ENCODE measurements around the gene FSIP2.
"Not testable (repeated sequence)": the region's sequence is repeated elsewhere in the genome, so short reads cannot be mapped to it uniquely, and the experiment has no call there.

FSIP2 gene

DNA sequence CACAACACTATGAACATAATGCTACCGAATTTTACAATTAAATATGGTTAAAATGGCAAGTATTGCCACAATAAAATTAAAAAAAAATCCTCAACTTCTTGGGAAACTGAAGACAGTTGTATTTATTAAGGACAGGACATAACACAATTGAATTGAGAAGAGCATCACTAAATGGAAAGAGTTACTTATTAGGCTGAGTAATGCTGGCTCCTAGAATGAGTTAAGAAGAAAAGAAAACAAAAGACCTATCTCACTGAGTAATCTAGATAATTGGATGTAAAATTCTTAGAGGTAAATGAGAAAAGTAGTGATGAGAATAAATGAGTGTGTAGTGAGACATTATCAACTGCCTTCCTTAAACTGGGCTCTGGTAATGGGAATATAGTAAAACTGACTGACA is 121.7 kb downstream of the FSIP2 start:
- H3K9me3 ChIP-seq (ENCODE audit: control insufficient read depth in 1 of 2, low read length in 2 of 2), result peaks cover 0 to 10% of the 10 kb centered on the region in 2 donors
- no peaks in the 10 kb centered on the region for H3K36me3 ChIP-seq (ENCODE audit: control insufficient read depth in 1 of 2, insufficient read depth in 2 of 2, low read length in 2 of 2)
- H3K4me3 ChIP-seq (ENCODE audit: low read depth in 1 of 2, low read length in 2 of 2), result no peak overlapping the region
- no peaks in the 10 kb centered on the region for H3K27me3 ChIP-seq (ENCODE audit: low read depth, low read length)
- no peak overlapping the region for H3K27ac ChIP-seq (ENCODE audit: low read length)
- H3K4me1 ChIP-seq (ENCODE audit: control insufficient read depth in 1 of 2, insufficient read depth in 2 of 2, low read length in 2 of 2), result no peaks in the 10 kb centered on the region

GRCh38 chr2:185862657-185863398 is 124.2 kb downstream of the FSIP2 start:
- no peaks in the 10 kb centered on the region for H3K36me3 ChIP-seq (ENCODE audit: control insufficient read depth in 1 of 2, insufficient read depth in 2 of 2, low read length in 2 of 2)

DNA sequence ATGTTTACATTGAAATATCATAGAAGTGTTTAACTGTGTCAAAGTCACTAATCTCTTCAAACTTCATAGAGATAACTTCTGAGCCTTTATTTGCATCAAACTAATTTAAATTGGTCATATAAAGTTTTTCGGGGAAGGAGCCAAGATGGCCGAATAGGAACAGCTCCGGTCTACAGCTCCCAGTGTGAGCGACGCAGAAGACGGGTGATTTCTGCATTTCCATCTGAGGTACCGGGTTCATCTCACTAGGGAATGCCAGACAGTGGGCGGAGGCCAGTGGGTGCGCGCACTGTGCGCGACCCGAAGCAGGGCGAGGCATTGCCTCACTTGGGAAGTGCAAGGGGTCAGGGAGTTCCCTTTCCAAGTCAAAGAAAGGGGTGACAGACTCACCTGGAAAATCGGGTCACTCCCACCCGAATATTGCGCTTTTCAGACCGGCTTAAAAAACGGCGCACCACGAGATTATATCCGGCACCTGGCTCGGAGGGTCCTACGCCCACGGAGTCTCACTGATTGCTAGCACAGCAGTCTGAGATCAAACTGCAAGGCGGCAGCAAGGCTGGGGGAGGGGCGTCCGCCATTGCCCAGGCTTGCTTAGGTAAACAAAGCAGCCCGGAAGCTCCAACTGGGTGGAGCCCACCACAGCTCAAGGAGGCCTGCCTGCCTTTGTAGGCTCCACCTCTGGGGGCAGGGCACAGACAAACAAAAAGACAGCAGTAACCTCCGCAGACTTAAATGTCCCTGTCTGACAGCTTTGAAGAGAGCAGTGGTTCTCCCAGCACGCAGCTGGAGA is 126.1 kb downstream of the FSIP2 start:
- not testable (repeated sequence) for H3K4me3 ChIP-seq (ENCODE audit: low read depth in 1 of 2, low read length in 2 of 2)

More at GRCh38 chr2:185862657-185863398, 124.2 kb downstream of the FSIP2 start:
- peaks cover 0 to 2% of the 10 kb centered on the region in 2 donors for H3K9me3 ChIP-seq (ENCODE audit: control insufficient read depth in 1 of 2, low read length in 2 of 2)
- H3K27me3 ChIP-seq (ENCODE audit: low read depth, low read length), result no peaks in the 10 kb centered on the region
- no peak overlapping the region for H3K4me3 ChIP-seq (ENCODE audit: low read depth in 1 of 2, low read length in 2 of 2)
- H3K4me1 ChIP-seq (ENCODE audit: control insufficient read depth in 1 of 2, insufficient read depth in 2 of 2, low read length in 2 of 2), result no peaks in the 10 kb centered on the region
- no peak overlapping the region for H3K27ac ChIP-seq (ENCODE audit: low read length)

GRCh38 chr2:185875136-185875931 is 136.7 kb downstream of the FSIP2 start:
- H3K36me3 ChIP-seq (ENCODE audit: control insufficient read depth in 1 of 2, insufficient read depth in 2 of 2, low read length in 2 of 2), result no peaks in the 10 kb centered on the region
- no peaks in the 10 kb centered on the region for H3K4me1 ChIP-seq (ENCODE audit: control insufficient read depth in 1 of 2, insufficient read depth in 2 of 2, low read length in 2 of 2)
- no peaks in the 10 kb centered on the region for H3K27me3 ChIP-seq (ENCODE audit: low read depth, low read length)
- H3K27ac ChIP-seq (ENCODE audit: low read length), result no peak overlapping the region
- no peaks in the 10 kb centered on the region for H3K9me3 ChIP-seq (ENCODE audit: control insufficient read depth in 1 of 2, low read length in 2 of 2)
- H3K4me3 ChIP-seq (ENCODE audit: low read depth in 1 of 2, low read length in 2 of 2), result no peak overlapping the region

More for the DNA sequence above, 126.1 kb downstream of the FSIP2 start:
- H3K36me3 ChIP-seq (ENCODE audit: control insufficient read depth in 1 of 2, insufficient read depth in 2 of 2, low read length in 2 of 2); H3K27me3 ChIP-seq (ENCODE audit: low read depth, low read length); H3K9me3 ChIP-seq (ENCODE audit: control insufficient read depth in 1 of 2, low read length in 2 of 2); H3K4me1 ChIP-seq (ENCODE audit: control insufficient read depth in 1 of 2, insufficient read depth in 2 of 2, low read length in 2 of 2); H3K27ac ChIP-seq (ENCODE audit: low read length): not testable (repeated sequence)

GRCh38 chr2:185876234-185876633 is 137.6 kb downstream of the FSIP2 start:
- Histone ChIP-seq H3K27me3 (ENCODE audit: low read depth, low read length) (no peaks in the 10 kb centered on the region), H3K4me3 (ENCODE audit: low read depth in 1 of 2, low read length in 2 of 2) (no peak overlapping the region), H3K9me3 (ENCODE audit: control insufficient read depth in 1 of 2, low read length in 2 of 2) (no peaks in the 10 kb centered on the region), H3K36me3 (ENCODE audit: control insufficient read depth in 1 of 2, insufficient read depth in 2 of 2, low read length in 2 of 2) (no peaks in the 10 kb centered on the region), H3K27ac (ENCODE audit: low read length) (no peak overlapping the region), H3K4me1 (ENCODE audit: control insufficient read depth in 1 of 2, insufficient read depth in 2 of 2, low read length in 2 of 2) (no peaks in the 10 kb centered on the region)

GRCh38 chr2:185880396-185880795 is 141.8 kb downstream of the FSIP2 start:
- Histone ChIP-seq H3K9me3 (ENCODE audit: control insufficient read depth in 1 of 2, low read length in 2 of 2) (no peaks in the 10 kb centered on the region), H3K27me3 (ENCODE audit: low read depth, low read length) (no peaks in the 10 kb centered on the region), H3K4me3 (ENCODE audit: low read depth in 1 of 2, low read length in 2 of 2) (no peak overlapping the region), H3K4me1 (ENCODE audit: control insufficient read depth in 1 of 2, insufficient read depth in 2 of 2, low read length in 2 of 2) (no peaks in the 10 kb centered on the region), H3K27ac (ENCODE audit: low read length) (no peak overlapping the region), H3K36me3 (ENCODE audit: control insufficient read depth in 1 of 2, insufficient read depth in 2 of 2, low read length in 2 of 2) (no peaks in the 10 kb centered on the region)

Data from muscle layer of duodenum (tissue), 2 donors.